ENCODE measurements around the gene TK2. TPM values are rescaled to one million over a fixed set of nuclear protein-coding genes. Genes with fewer than 3 reads are reported as not detected.

Gene TK2
- total and polyA plus RNA-seq, 9 of the 15 experiments (the other 6 are each of a cell fraction or from before 2014, with no cell fraction given) = 1.1 to 10.2 (median 5.3) TPM

DNA sequence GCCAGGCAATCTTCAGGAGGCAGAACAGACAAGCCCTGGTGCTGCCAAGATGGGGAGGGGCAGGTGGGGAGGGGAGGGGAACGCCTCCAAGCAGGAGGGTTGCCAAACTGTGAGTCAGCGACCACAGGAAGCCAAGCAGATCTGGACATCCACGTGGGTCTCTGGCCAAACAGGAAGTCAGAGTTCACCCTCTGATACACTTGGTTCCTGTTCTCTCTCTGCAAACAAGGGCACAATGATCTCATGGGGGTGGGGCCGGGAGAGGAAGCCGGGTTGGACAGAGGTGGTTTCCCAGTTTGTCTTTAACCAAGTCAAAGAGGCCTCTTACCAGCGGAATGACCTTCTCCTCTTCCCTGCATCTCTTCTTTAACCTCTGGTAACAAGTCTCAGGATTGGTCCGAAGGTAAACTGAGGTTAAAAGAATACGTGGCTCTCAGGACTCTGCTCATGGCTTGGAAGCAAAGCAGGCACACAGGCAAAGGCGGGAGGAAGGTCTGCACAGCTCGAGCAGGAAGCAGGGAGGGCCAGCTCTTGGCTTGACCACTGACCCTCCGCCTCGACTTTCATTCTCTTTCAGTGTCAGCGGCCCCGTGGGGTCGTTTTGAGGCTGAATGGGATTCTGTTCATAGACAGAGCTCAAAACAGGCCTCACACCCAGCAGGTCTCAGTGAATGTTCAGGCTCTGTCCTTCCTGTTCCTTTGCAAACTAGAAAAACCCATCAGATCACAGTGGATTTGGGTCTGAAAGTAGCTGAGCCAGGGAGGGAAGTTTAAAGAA is 32.9 kb downstream of the TK2 start (continued):
- TF ChIP-seq, protein P1, sequence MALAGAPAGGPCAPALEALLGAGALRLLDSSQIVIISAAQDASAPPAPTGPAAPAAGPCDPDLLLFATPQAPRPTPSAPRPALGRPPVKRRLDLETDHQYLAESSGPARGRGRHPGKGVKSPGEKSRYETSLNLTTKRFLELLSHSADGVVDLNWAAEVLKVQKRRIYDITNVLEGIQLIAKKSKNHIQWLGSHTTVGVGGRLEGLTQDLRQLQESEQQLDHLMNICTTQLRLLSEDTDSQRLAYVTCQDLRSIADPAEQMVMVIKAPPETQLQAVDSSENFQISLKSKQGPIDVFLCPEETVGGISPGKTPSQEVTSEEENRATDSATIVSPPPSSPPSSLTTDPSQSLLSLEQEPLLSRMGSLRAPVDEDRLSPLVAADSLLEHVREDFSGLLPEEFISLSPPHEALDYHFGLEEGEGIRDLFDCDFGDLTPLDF (CRISPR knock-in tag; IDR thresholded peaks at IDR 0.05) = no peak
- TF ChIP-seq PTTG1 (tag; IDR thresholded peaks at IDR 0.05; ENCODE audit: low read depth) (no peak), PHF8 (IDR thresholded peaks at IDR 0.05; ENCODE audit: borderline replicate concordance, low read length) (peak; percentile 62; the same call in 1 of the 2 replicates), SMARCA4 (IDR thresholded peaks at IDR 0.05) (peak; percentile 77), NFATC3 (IDR thresholded peaks at IDR 0.05) (no peak), ZKSCAN3 (CRISPR knock-in tag; IDR thresholded peaks at IDR 0.05) (no peak), NFE2 (IDR thresholded peaks at IDR 0.05; ENCODE audit: low read depth) (peak; percentile 67; the same call in 1 of the 2 replicates), SOX6 (IDR thresholded peaks at IDR 0.05) (peak; percentile 66), MTA2 (IDR thresholded peaks at IDR 0.05; ENCODE audit: low read depth) (no peak), ZNF668 (CRISPR knock-in tag; IDR thresholded peaks at IDR 0.05) (no peak), HNRNPLL (IDR thresholded peaks at IDR 0.05; ENCODE audit: low read depth, low read length, poor library complexity, severe bottlenecking) (no peak)
- TF ChIP-seq, protein P2, sequence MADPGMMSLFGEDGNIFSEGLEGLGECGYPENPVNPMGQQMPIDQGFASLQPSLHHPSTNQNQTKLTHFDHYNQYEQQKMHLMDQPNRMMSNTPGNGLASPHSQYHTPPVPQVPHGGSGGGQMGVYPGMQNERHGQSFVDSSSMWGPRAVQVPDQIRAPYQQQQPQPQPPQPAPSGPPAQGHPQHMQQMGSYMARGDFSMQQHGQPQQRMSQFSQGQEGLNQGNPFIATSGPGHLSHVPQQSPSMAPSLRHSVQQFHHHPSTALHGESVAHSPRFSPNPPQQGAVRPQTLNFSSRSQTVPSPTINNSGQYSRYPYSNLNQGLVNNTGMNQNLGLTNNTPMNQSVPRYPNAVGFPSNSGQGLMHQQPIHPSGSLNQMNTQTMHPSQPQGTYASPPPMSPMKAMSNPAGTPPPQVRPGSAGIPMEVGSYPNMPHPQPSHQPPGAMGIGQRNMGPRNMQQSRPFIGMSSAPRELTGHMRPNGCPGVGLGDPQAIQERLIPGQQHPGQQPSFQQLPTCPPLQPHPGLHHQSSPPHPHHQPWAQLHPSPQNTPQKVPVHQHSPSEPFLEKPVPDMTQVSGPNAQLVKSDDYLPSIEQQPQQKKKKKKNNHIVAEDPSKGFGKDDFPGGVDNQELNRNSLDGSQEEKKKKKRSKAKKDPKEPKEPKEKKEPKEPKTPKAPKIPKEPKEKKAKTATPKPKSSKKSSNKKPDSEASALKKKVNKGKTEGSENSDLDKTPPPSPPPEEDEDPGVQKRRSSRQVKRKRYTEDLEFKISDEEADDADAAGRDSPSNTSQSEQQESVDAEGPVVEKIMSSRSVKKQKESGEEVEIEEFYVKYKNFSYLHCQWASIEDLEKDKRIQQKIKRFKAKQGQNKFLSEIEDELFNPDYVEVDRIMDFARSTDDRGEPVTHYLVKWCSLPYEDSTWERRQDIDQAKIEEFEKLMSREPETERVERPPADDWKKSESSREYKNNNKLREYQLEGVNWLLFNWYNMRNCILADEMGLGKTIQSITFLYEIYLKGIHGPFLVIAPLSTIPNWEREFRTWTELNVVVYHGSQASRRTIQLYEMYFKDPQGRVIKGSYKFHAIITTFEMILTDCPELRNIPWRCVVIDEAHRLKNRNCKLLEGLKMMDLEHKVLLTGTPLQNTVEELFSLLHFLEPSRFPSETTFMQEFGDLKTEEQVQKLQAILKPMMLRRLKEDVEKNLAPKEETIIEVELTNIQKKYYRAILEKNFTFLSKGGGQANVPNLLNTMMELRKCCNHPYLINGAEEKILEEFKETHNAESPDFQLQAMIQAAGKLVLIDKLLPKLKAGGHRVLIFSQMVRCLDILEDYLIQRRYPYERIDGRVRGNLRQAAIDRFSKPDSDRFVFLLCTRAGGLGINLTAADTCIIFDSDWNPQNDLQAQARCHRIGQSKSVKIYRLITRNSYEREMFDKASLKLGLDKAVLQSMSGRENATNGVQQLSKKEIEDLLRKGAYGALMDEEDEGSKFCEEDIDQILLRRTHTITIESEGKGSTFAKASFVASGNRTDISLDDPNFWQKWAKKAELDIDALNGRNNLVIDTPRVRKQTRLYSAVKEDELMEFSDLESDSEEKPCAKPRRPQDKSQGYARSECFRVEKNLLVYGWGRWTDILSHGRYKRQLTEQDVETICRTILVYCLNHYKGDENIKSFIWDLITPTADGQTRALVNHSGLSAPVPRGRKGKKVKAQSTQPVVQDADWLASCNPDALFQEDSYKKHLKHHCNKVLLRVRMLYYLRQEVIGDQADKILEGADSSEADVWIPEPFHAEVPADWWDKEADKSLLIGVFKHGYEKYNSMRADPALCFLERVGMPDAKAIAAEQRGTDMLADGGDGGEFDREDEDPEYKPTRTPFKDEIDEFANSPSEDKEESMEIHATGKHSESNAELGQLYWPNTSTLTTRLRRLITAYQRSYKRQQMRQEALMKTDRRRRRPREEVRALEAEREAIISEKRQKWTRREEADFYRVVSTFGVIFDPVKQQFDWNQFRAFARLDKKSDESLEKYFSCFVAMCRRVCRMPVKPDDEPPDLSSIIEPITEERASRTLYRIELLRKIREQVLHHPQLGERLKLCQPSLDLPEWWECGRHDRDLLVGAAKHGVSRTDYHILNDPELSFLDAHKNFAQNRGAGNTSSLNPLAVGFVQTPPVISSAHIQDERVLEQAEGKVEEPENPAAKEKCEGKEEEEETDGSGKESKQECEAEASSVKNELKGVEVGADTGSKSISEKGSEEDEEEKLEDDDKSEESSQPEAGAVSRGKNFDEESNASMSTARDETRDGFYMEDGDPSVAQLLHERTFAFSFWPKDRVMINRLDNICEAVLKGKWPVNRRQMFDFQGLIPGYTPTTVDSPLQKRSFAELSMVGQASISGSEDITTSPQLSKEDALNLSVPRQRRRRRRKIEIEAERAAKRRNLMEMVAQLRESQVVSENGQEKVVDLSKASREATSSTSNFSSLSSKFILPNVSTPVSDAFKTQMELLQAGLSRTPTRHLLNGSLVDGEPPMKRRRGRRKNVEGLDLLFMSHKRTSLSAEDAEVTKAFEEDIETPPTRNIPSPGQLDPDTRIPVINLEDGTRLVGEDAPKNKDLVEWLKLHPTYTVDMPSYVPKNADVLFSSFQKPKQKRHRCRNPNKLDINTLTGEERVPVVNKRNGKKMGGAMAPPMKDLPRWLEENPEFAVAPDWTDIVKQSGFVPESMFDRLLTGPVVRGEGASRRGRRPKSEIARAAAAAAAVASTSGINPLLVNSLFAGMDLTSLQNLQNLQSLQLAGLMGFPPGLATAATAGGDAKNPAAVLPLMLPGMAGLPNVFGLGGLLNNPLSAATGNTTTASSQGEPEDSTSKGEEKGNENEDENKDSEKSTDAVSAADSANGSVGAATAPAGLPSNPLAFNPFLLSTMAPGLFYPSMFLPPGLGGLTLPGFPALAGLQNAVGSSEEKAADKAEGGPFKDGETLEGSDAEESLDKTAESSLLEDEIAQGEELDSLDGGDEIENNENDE (IDR thresholded peaks at IDR 0.05; ENCODE audit: low read depth, low read length) = no peak
